GM18873 (cell line): ENCODE measurements around the gene GCN1.

ENCODE experiments used
- ATAC-seq: cut with Tn5 transposase; IDR thresholded peaks from one replicate; pipeline ENCODE4 v1.9.1; 2021; ENCODE audit warnings: mild to moderate bottlenecking, moderate library complexity, moderate number of reproducible peaks; ENCODE audit not compliant: unreplicated experiment, low FRiP score

The GCN1 gene

GRCh38 chr12:120081641-120082040, 112.9 kb downstream of the GCN1 start:
- no peak for ATAC-seq

GRCh38 chr12:120079411-120080400, 114.8 kb downstream of the GCN1 start:
- no peak for ATAC-seq

DNA sequence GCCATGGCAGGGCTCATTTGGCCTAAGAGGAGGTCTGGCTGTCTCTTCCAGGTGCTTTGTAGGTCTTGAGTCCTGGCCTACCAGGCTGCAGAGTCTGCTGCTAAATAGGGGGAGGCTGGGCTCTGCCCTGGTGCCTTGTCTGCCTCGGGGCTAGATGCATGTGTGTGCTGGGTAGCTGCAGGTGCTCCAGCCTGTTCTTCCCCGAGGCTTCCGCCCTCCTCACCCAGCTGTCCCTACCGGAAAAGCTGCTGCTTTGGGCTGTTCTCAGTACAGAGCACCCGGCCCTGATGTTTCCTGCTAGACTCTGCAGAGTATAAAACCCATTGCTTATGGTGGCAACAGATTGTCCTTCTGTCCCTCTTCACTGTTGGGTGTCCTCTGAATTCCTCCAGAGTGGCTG, 115.6 kb downstream of the GCN1 start:
- ATAC-seq = no peak

DNA sequence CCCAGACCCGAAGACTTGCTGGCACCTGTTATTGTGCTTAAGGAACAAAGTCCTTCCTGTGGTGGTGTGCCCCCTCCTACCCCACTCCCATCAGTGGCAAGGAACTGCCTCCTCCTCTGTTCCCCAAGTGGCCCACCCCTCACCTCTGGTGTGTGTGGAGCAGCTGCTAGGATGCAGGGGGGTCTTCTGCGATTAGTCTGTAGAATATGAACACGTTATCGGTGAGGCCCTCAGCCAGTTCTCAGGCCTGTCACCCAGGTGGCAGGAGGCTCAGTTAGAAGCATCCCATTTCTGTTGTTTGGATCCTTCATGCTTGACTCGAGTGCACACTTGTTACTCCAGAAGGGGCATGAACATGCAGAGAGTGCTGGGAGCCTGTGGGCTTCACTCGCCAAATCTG, 117.3 kb downstream of the GCN1 start:
- ATAC-seq = no peak
